ENCODE results near the gene OVOL1.
"Not testable (repeated sequence)": the region's sequence is repeated elsewhere in the genome, so short reads cannot be mapped to it uniquely, and the experiment has no call there.

Gene OVOL1

GRCh38 chr11:65745049-65745448, 41.8 kb upstream of the OVOL1 start:
- TF ChIP-seq, protein P1, sequence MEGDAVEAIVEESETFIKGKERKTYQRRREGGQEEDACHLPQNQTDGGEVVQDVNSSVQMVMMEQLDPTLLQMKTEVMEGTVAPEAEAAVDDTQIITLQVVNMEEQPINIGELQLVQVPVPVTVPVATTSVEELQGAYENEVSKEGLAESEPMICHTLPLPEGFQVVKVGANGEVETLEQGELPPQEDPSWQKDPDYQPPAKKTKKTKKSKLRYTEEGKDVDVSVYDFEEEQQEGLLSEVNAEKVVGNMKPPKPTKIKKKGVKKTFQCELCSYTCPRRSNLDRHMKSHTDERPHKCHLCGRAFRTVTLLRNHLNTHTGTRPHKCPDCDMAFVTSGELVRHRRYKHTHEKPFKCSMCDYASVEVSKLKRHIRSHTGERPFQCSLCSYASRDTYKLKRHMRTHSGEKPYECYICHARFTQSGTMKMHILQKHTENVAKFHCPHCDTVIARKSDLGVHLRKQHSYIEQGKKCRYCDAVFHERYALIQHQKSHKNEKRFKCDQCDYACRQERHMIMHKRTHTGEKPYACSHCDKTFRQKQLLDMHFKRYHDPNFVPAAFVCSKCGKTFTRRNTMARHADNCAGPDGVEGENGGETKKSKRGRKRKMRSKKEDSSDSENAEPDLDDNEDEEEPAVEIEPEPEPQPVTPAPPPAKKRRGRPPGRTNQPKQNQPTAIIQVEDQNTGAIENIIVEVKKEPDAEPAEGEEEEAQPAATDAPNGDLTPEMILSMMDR (IDR thresholded peaks at IDR 0.05; ENCODE audit: extremely low read depth, missing control alignments): no peak
- DNase-seq (ENCODE audit: low spot score): no peak

DNA sequence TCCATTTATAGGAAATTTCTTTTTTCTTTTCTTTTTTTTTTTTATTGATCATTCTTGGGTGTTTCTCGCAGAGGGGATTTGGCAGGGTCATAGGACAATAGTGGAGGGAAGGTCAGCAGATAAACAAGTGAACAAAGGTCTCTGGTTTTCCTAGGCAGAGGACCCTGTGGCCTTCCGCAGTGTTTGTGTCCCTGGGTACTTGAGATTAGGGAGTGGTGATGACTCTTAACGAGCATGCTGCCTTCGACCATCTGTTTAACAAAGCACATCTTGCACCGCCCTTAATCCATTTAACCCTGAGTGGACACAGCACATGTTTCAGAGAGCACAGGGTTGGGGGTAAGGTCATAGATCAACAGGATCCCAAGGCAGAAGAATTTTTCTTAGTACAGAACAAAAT, 24.7 kb upstream of the OVOL1 start:
- not testable (repeated sequence) for DNase-seq (ENCODE audit: low spot score)

DNA sequence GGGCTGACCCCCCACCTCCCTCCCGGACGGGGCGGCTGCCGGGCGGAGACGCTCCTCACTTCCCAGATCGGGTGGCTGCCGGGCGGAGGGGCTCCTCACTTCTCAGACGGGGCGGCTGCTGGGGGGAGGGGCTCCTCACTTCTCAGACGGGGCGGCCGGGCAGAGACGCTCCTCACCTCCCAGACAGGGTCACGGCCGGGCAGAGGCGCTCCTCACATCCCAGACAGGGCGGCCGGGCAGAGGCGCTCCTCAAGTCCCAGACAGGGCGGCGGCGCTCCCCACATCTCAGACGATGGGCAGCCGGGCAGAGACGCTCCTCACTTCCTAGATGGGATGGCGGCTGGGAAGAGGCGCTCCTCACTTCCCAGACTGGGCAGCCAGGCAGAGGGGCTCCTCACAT, 24.0 kb upstream of the OVOL1 start:
- DNase-seq (ENCODE audit: low spot score): not testable (repeated sequence)

GRCh38 chr11:65764434-65764833, 22.4 kb upstream of the OVOL1 start:
- DNase-seq (ENCODE audit: low spot score): no peak
- TF ChIP-seq, protein P1 (IDR thresholded peaks at IDR 0.05; ENCODE audit: extremely low read depth, missing control alignments): no peak

GRCh38 chr11:65766535-65766934, 20.3 kb upstream of the OVOL1 start:
- TF ChIP-seq, protein P1 (IDR thresholded peaks at IDR 0.05; ENCODE audit: extremely low read depth, missing control alignments): no peak
- no peak for DNase-seq (ENCODE audit: low spot score)

GRCh38 chr11:65767406-65767805, 19.5 kb upstream of the OVOL1 start:
- no peak for DNase-seq (ENCODE audit: low spot score)

DNA sequence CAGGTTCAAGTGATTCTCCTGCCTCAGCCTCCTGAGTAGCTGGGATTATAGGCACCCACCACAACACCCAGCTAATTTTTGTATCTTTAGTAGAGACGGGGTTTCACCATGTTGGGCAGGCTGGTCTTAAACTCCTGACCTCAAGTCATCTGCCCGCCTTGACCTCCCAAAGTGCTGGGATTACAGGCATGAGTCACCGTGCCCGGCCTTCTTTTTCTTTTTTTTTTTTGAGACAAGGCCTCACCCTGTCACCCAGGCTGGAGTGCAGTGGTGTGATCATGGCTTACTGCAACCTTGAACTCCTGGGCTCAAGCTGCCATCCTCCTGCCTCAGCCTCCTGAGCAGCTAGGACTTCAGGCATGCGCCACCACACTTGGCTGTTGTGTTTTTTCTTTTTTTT, 19.1 kb upstream of the OVOL1 start:
- DNase-seq (ENCODE audit: low spot score): not testable (repeated sequence)

More at GRCh38 chr11:65767406-65767805, 19.5 kb upstream of the OVOL1 start:
- TF ChIP-seq, protein P1 (IDR thresholded peaks at IDR 0.05; ENCODE audit: extremely low read depth, missing control alignments): no peak

DNA sequence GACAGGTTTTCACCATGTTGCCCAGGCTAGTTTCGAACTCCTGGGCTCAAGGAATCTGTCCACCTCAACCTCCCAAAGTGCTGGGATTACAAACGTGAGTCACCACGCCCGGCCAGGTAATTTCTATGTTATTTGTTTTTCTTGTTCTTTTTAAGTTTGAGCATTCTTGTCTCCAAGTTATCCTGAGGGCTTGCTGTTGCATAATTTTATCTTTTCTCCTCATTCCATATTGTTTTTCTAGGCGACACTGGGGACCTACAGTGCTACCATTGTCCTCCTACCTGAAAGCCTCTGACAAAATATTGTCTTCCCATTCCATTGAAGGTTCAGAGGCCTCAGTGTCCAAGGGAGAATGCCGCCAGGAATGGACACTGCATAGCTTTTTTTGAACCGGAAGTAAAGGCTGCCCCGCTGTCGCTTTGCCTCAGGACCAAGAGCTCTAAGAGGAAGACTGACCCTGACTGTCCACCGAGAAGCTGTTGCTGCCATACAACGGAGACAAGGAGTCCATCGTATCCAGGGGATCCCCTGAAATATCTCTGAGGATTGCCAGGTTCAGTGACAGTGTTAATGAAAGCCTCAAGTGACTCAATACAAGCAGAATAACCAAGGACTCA, 15.8 kb upstream of the OVOL1 start:
- DNase-seq (ENCODE audit: low spot score): no peak
- TF ChIP-seq, protein P1 (IDR thresholded peaks at IDR 0.05; ENCODE audit: extremely low read depth, missing control alignments): no peak

DNA sequence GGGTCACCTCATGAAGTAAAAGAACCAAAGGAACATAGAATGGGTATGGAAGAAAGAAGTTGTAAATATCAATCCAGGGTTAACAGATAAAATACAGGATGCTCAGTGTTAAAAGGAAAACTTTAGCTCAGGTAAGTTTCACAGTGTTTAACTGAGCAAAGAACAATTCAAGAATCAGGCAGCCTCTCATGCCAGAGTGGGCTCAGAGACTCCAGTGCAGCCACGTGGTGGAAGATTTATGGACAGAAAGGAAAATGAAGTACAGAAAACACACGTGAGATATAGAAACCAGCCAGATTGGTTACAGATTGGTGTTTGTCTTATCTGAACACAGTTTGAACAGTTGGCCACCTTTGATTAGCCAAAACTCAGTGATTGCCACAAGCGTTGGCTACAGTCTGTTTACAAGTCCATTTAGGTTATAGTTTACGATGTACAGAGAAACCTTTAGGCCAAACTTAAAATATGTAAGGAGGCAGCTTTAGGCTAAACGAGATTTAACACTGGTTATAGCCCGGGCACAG, 15.2 kb upstream of the OVOL1 start:
- TF ChIP-seq, protein P1 (IDR thresholded peaks at IDR 0.05; ENCODE audit: extremely low read depth, missing control alignments): no peak
- DNase-seq (ENCODE audit: low spot score): no peak

Measured in GM20000 (cell line).